Measurements from ENCODE around the gene MICALL2.

MICALL2 gene

DNA sequence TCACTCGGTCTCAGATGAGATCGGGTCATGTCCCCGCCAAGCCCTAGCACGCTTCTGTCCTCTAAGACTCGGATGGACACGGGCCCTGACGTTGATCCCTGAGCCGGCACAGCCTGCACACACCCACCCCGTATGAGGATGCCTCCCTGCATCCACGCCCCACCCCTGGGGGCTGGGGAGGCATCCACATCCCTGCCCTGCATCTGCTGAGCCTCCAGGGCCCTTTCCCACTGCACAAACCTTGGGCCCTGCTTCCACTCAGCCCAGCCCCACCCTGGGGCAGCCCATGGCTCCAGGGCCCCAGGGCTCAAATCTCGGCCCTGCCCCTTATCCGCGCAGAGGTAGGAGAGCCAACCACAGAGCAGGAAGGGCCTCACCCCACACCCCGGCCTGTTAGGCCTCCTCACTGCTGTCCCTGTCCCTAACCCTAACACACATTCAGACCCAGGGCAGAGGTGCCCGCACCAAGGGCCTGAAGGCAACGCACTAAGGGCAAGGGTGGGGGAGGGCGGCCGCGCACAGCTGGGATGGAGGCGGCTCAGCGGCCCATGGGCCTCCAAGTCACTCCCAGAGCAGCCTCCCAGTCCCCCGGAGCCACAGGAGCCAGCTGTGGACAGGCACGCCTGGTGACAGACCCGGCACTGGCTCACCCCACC lies 9.5 kb upstream of the MICALL2 start:
- TF ChIP-seq GATA1 (IDR thresholded peaks at IDR 0.05; ENCODE audit: low read depth, low read length): no peak
- TF ChIP-seq POLR2A (IDR thresholded peaks at IDR 0.05; ENCODE audit: low read length): no peak
- DNase-seq: no peak

DNA sequence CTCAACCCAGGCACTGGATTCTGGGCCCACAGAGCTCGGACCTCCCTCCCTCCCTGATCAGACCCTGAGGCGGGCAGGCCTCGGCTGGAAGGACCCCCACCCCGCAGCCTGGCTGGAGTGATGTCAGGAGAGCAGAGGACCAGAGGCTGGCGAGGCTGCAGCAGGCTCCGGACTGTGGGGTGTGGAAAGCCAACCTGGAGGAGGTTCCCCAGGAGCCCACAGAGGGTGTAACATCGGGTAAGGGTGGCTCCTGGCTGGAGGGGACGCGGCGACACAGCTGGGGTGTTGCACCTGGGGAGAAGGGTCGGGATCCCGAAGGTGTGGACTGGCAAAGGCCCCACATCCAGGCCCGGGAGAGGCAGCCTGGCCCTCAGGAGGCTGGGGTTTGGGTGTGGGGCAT lies 8.9 kb upstream of the MICALL2 start:
- TF ChIP-seq POLR2A (IDR thresholded peaks at IDR 0.05; ENCODE audit: low read length): no peak
- no peak for TF ChIP-seq GATA1 (IDR thresholded peaks at IDR 0.05; ENCODE audit: low read depth, low read length)
- DNase-seq: no peak

DNA sequence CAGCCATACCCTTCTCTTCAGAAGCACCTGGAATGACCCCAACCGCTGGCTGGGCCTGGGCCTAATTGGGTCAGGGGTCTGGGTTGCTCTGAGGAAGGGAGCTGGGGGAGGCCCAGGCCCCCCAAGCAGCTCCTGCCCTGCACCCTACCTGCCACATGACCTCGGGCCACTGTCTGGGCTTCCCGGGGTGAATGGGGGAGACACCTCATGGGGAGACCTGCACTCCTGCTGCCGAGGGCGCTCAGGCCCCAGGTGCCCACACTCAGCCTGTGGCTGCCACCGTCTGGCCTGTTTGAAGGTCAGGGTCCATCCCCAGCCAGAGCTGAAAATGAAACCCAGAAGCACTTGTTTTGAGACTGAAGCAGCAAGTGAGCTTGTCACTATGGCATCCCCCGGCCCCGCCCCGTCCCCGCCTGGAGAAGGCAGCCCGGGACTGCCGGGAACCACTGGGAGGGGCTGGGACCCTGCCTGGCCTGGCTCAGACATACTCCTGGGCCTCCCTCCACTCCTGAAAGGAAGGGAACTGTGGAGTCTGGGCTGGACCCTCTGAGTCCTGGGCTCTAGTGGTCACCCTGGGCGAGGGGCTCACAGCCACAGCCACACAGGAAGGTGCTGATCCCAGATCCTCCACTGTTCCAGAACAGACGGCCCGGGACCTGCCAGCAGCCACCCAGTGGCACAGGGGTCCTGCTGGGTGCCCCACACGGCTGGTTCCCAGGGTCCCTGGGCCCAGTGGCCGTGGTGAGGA lies 7.4 kb upstream of the MICALL2 start:
- DNase-seq: peak in 1 of 2 experiments; percentile 65
- TF ChIP-seq GATA1 (IDR thresholded peaks at IDR 0.05; ENCODE audit: low read depth, low read length): no peak
- no peak for TF ChIP-seq POLR2A (IDR thresholded peaks at IDR 0.05; ENCODE audit: low read length)

DNA sequence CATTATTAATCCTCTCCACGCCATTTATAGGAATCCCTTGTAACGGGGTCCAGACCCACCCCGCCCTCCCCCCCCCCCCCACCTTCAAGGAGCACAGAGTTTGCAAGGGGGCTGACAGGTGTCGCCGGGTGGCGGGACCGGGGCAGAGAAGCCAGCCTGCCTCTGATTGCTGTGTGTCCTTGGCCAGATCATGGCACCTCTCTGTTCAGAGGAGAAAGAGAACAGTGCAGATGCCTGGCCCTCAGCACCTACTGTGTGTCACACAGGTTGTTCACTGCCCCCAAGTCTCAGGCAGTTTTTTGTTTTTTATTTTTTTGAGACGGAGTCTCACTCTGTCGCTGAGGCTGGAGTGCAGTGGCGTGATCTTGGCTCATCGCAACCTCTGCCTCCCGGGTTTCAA lies 5.4 kb upstream of the MICALL2 start:
- no peak for DNase-seq
- TF ChIP-seq GATA1 (IDR thresholded peaks at IDR 0.05; ENCODE audit: low read depth, low read length) (no peak), POLR2A (IDR thresholded peaks at IDR 0.05; ENCODE audit: low read length) (no peak)

DNA sequence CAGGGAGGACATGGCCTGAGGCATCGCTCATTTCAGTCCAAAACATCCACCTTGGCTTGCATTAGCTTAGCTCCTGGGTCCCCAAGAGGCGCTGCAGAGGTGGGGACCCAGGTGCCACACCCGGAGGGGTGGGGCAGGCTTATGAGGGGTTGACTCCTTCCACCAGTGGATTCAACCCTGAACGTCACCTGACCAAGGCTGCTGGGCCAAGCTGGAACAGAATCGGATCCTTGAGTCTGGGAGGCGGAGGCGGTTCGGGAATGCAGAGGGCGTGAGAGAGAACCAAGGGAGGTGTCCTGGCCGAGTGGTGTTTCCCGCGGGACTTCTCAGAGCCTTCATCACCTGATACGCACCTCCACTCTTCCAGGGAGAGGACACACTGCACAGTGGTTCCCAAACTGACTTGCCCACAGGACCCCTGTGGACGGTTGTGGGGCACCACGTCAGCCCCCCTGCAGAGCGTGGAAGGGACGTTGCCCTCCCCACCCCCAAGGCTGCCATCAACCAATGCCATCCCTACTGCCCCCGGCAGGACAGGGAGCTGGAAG lies 4.5 kb upstream of the MICALL2 start:
- DNase-seq: peak in 1 of 2 experiments; percentile 43
- TF ChIP-seq POLR2A (IDR thresholded peaks at IDR 0.05; ENCODE audit: low read length) (no peak), GATA1 (IDR thresholded peaks at IDR 0.05; ENCODE audit: low read depth, low read length) (no peak)

DNA sequence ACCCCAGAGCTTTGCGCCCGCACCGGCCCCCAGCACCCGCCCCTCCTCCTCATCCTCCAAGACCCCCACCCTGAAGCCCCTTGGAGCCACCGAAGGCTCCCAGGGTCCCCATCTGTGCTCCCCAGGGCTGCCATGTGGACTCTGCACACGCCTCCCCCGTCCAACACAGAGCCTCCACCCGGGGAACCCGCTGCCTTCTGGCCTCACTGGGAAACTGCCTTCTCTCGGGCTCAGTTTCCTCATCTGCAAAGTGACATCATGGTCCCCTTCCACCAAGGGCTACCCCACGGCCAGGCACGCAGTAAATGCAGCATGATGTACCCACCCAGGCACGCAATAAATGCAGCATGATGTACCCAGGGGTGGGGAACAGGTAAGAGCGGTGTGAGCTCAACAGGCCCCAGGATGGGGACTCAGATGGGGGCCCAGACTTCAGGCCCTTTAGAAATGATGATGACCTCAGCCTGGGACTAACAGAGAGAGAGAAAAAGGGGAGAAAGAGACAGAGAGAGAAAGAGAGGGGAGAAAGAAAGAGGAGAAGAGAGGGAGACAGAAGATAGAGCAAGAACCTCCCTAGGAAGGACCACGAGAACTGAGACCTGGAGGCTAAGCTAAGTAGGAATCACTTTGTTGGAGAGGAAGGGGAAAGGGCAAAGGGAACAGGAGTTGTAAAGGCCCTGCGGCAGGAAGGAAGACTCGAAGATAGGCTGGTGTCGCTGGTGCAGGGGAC lies 2.5 kb upstream of the MICALL2 start:
- no peak for DNase-seq
- TF ChIP-seq GATA1 (IDR thresholded peaks at IDR 0.05; ENCODE audit: low read depth, low read length) (no peak), POLR2A (IDR thresholded peaks at IDR 0.05; ENCODE audit: low read length) (no peak)

DNA sequence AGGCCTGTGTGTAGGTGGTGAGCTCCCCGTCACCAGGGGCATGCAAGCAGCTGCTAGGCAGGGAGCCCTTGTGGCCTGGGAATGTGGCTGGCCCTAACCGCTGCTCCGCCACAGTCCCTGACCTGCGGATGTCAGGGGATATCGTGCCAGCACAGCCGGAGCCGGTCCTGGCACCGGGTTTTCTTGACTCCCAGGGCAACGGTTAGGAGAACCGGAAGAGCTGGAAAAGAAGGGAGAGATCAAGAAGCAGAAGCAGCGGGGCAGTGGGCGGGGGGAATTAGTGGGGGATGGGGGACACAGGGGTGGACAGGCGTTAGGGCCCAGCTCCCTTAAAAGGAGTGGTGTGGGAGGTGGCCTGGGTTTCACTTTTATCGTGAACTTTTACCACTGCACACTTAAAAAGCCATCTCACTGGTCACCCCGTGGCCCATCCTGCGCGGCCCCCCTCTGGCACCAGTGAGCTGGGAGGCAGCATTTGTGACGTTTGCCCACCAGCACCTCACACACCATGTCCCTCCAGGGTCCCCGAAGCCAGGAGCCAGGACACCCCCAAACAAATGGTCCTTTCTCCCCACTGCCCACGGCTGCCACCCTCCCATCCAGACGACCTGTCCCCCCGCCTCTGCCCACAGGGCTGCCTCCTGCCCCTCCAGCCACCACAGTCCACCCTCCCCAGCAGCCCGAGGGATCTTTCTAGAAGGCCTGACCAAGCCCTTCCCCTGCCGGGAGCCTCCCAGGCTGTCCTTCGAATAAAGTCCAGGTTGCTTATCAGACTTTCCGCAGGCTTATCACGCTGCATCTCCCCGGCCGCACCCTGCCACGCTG lies 1.8 kb upstream of the MICALL2 start:
- DNase-seq: peak; percentile 83 to 91
- TF ChIP-seq GATA1 (IDR thresholded peaks at IDR 0.05; ENCODE audit: low read depth, low read length) (no peak), POLR2A (IDR thresholded peaks at IDR 0.05; ENCODE audit: low read length) (peak; percentile 30)

DNA sequence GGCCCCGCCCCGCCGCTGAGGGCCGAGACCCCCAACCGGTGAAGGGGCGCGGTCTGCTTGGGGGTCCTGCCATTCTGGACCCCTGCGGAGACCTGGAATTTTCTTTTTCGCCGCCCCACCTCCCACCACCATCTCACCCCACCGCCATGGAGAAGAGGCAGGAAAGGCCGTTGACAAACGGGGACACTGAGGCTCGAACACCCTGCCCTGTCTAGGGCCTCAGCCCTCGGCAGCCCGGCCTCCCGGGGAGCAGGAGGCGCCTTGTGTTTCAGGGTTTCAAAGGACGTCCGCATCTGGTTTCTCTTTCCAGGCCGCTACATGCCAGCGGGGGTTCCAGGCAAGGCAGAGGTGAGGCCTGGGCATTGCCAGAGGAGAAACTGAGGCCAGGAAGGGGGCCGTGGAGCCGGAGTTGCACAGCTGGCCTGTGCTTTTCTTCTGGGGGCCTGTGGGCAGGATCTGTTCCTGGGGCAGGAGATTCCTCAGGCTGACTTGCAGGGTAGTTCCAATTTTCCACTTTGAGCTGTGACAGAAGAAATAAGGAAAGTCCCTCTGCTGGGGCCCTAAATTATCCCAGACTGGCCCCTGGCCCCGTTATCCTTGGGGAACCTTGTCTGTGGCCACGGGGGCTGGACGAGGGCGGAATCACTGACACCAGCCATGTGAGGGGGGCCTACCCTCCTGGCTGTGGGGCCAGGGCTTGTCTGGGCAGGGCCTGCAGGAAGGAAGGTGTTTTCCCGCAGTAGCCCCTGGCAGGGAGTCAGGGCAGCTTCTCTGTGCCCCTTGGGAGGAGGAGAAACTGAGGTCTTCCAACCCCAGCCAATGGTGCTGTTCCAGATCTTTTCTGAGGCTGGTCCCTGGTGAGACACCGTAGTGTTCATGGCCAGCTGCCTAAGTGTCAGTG lies 900 bp upstream of the MICALL2 start:
- peak; percentile 73 to 78 for DNase-seq
- TF ChIP-seq GATA1 (IDR thresholded peaks at IDR 0.05; ENCODE audit: low read depth, low read length) (no peak), POLR2A (IDR thresholded peaks at IDR 0.05; ENCODE audit: low read length) (no peak)

DNA sequence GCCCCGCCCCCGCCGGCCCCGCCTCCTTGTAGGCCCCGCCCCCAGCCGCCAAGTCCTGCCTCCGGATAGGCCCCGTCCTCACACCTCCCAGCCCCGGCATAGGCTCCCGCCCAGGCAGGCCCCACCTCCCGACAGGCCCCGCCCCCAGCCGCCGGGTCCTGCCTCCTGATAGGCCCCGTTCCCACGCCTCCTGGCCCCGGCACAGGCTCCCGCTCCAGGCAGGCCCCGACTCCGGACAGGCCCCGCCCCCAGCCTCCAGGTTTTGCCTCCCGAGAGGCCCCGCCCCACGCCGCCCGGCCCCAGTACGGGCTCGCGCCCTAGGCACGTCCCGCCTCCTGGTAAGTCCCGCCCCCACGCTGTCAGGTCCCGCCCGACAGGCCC lies 232 bp upstream of the MICALL2 start:
- TF ChIP-seq GATA1 (IDR thresholded peaks at IDR 0.05; ENCODE audit: low read depth, low read length): no peak
- no peak for TF ChIP-seq POLR2A (IDR thresholded peaks at IDR 0.05; ENCODE audit: low read length)
- peak; percentile 100 for DNase-seq

DNA sequence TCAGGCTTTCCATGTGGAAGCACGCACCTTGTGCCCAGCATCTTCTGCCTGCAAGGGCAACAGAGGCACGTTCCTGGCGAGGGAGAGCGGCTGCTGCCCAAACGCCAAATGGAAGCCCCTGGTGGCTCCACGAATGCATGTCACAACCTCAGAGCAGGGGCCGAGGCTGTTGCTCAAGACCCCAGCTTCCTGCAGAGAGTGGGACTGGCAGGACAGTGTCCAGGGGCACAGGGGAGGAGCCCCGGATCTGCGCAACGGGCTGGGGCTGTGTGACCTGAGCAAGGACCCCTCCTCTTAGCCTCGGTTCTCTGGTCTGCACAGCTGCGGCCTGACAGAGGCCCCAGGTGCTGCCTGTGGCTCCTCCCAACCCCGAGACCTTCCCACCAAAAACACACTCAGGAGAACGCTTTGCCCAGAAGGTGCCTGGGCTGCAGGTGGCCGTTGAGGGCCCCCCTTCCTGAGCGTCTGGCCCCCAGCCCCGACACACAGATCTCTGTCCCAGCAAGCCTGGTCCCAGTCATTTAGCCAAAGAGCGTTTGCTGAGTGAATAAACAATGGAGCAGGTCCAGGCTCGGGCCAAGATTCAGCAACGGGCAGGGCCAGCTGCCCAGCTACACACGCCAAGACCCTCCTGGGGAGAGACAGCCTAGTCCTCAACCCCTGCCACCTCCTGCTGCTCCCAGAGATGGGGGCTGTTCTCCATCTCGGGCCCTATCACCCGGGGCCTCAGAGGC lies 1.2 kb downstream of the MICALL2 start:
- TF ChIP-seq POLR2A (IDR thresholded peaks at IDR 0.05; ENCODE audit: low read length) (no peak), GATA1 (IDR thresholded peaks at IDR 0.05; ENCODE audit: low read depth, low read length) (no peak)
- DNase-seq: peak; percentile 48 to 60

DNA sequence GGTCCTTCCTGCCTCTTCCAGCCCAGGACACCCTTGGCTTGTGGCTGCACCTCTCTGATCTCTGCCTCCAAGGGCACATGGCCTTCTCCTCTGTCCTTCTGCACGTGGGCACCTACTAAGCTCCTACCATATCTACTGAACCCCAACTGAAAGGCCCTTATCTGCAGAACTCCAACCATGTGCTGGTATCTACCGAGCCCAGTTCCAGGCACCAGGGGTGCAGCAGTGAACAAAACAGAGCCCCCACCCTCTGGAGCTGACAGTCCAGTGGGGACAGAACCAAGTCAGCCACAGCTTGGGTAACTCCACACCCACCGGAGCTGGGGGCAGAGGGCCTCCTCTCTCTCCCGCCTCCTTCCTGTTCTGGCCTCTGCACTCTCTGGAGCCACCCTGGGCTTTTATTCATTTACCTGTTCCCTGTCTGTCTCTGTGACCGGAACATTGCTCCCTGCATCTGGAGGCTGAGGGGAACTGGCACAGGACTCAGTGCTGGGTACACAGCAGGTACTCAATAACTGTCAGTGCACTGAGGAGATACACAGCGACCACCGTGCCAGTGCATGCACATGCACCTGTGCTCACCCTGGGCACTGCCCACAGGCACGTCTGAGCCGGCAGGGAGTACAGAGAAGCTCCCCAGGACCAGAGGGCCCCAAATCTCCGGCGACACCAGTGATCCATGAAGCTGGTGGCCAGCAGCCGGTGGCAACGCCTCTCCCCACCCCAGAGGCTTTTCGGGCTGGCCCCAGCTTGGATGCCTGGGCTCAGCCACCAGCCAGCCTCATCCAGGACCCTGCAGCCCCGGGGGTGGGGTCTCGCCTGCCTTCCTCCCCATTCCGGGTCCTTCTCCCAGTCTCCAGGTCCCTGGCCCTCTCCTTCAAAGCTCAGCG lies 2.0 kb downstream of the MICALL2 start:
- peak; percentile 82 to 93 for DNase-seq
- TF ChIP-seq POLR2A (IDR thresholded peaks at IDR 0.05; ENCODE audit: low read length): peak; percentile 68
- TF ChIP-seq GATA1 (IDR thresholded peaks at IDR 0.05; ENCODE audit: low read depth, low read length): no peak
